ENCODE results near the gene ZFAND3.

- TF ChIP-seq, protein P1, sequence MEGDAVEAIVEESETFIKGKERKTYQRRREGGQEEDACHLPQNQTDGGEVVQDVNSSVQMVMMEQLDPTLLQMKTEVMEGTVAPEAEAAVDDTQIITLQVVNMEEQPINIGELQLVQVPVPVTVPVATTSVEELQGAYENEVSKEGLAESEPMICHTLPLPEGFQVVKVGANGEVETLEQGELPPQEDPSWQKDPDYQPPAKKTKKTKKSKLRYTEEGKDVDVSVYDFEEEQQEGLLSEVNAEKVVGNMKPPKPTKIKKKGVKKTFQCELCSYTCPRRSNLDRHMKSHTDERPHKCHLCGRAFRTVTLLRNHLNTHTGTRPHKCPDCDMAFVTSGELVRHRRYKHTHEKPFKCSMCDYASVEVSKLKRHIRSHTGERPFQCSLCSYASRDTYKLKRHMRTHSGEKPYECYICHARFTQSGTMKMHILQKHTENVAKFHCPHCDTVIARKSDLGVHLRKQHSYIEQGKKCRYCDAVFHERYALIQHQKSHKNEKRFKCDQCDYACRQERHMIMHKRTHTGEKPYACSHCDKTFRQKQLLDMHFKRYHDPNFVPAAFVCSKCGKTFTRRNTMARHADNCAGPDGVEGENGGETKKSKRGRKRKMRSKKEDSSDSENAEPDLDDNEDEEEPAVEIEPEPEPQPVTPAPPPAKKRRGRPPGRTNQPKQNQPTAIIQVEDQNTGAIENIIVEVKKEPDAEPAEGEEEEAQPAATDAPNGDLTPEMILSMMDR (IDR thresholded peaks at IDR 0.05): no peak
- TF ChIP-seq POLR2A (IDR thresholded peaks at IDR 0.05): no peak
Observed at GRCh38 chr6:37988696-37989095, 169.2 kb downstream of the ZFAND3 start.

All from Peyer's patch (tissue), 4 donors.